Endothelial cell (in vitro differentiated cells): ENCODE measurements around the gene ERICH4. TPM values are rescaled to one million over a fixed set of nuclear protein-coding genes. Genes with fewer than 3 reads are reported as not detected.

Experiments
- DNase-seq: peaks from one replicate; pipeline ENCODE4 v3.0.0; 2021; ENCODE audit warnings: low spot score
- H3K27ac Mint-ChIP-seq: one replicate; pipeline ENCODE4 v1.8.0; 2021; ENCODE audit warnings: mixed read lengths, inconsistent platforms; ENCODE audit not compliant: unreplicated experiment
- H3K27me3 Mint-ChIP-seq: one replicate; pipeline ENCODE4 v1.8.0; 2021; ENCODE audit warnings: mild to moderate bottlenecking, moderate library complexity, mixed read lengths, inconsistent platforms; ENCODE audit not compliant: unreplicated experiment
- H3K36me3 Mint-ChIP-seq: one replicate; pipeline ENCODE4 v1.8.0; 2021; ENCODE audit warnings: mild to moderate bottlenecking, low read depth, mixed read lengths, inconsistent platforms; ENCODE audit not compliant: unreplicated experiment
- H3K4me1 Mint-ChIP-seq: one replicate; pipeline ENCODE4 v1.8.0; 2021; ENCODE audit warnings: mild to moderate bottlenecking, mixed read lengths, inconsistent platforms; ENCODE audit not compliant: unreplicated experiment
- H3K4me3 Mint-ChIP-seq: one replicate; pipeline ENCODE4 v1.8.0; 2021; ENCODE audit warnings: mild to moderate bottlenecking, mixed read lengths, inconsistent platforms; ENCODE audit not compliant: unreplicated experiment
- H3K9me3 Mint-ChIP-seq: one replicate; pipeline ENCODE4 v1.8.0; 2021; ENCODE audit warnings: mixed read lengths, inconsistent platforms; ENCODE audit not compliant: unreplicated experiment
- total RNA-seq: library from RNA; stranded (reverse); fragmentation: NEBNext Ultra II Directional; extraction: Animal tissue kit (Norgen Biotek cat#: 25700); gene quantifications from one replicate; pipeline ENCODE4 v1.2.1, GENCODE V29; 2021; ENCODE audit not compliant: unreplicated experiment
- TF ChIP-seq, protein P1 (sequence below): fragments of 200-600 bp; sonication (generic); IDR thresholded peaks from one replicate; pipeline ENCODE4 v1.5.0; 2021; ENCODE audit warnings: antibody characterized with exemption; ENCODE audit not compliant: unreplicated experiment

The ERICH4 gene
- total RNA-seq, 1 donor from 2014 or later, result not detected

DNA sequence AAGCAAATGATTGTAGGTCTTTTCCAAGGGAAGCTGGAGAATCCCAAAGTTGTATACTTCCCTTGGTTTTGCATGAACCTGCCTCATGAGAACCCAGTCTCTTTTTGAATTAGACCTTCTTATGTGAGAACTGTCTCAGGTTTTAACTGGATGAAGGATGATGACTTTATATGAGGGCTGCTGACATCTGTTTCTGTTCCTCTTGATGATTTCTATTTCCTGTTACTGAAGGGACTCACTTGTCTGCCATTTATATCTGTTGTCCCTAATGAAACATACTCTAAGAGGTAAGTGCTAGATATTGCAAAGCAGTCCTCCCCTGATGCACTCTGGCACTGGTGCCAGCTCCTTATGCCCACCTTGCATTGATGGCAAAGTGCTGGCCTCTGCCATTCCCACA is 33.6 kb downstream of the ERICH4 start:
- no peak for DNase-seq
- Mint-ChIP-seq H3K36me3 (peaks cover 62% of the 10 kb centered on the region), H3K4me1 (peaks cover 46% of the 10 kb centered on the region), H3K27me3 (peaks cover 12% of the 10 kb centered on the region), H3K9me3 (peaks cover 25% of the 10 kb centered on the region), H3K27ac (no peak overlapping the region), H3K4me3 (peak overlapping the region; percentile 73)
- TF ChIP-seq, protein P1, sequence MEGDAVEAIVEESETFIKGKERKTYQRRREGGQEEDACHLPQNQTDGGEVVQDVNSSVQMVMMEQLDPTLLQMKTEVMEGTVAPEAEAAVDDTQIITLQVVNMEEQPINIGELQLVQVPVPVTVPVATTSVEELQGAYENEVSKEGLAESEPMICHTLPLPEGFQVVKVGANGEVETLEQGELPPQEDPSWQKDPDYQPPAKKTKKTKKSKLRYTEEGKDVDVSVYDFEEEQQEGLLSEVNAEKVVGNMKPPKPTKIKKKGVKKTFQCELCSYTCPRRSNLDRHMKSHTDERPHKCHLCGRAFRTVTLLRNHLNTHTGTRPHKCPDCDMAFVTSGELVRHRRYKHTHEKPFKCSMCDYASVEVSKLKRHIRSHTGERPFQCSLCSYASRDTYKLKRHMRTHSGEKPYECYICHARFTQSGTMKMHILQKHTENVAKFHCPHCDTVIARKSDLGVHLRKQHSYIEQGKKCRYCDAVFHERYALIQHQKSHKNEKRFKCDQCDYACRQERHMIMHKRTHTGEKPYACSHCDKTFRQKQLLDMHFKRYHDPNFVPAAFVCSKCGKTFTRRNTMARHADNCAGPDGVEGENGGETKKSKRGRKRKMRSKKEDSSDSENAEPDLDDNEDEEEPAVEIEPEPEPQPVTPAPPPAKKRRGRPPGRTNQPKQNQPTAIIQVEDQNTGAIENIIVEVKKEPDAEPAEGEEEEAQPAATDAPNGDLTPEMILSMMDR, result no peak

DNA sequence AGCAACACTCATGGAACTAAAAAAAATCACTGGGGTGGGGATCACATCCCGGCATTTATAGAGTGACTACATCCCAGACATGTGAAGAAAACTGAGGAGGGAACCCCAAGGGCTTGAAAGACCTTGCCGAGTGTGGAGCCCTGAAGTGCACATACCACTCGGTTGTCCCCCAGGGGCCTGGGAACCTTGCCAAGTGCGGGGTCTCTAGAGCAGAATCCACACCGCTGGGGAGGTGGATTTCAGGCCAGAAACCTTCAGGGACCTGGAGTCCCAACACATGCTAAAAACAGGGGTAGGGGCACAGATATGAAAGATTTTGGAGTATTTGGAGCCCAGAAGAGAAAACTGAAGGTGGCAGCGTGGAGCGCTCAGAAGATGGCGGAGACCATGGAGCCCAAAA is 35.2 kb downstream of the ERICH4 start:
- DNase-seq, result peak; percentile 10
- Mint-ChIP-seq H3K4me3 (peak overlapping the region; percentile 92), H3K9me3 (peaks cover 19% of the 10 kb centered on the region), H3K4me1 (peaks cover 42% of the 10 kb centered on the region), H3K27ac (peak overlapping the region; percentile 98), H3K27me3 (peaks cover 12% of the 10 kb centered on the region), H3K36me3 (peaks cover 47% of the 10 kb centered on the region)
- TF ChIP-seq, protein P1, result no peak

DNA sequence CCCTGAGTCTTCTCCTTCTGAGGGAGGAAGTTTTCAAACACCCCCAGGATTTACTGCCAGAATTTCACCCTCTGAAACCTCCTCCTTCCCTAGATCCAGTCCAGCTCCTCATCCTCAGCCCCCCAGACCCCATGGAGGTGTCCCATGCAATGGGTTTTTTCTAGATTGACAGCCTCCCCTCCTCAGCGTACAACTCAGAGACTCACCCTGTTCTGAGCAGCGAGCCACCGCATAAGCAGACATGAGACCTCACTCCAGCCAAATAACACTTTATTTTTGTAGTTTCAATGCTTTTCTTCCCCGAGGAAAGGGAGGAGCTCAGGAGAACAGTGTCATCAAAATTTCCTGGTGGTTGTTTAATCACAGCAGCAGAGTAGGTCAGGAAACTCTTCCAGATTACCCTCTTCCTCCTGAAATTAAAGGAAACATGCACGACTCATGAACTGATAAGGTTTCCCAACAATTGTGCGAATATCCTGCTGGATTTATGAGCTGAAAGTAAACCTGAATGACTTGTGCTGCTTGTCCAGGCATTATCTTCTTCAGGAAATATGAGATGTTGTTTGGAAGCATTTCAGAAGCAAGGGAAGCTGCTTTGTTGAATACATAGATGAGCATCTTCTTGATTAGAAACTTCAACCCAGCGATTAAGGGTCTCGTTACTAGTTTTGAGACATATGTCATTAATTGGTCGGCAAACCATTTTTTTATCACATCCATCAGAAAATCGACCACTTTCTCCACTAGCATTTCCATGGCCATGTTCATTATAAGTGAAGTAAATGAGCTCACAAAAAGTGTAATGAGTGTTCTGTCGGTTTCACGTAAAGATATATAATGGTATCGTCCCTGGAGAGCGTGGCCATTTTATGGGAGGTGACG is 36.2 kb downstream of the ERICH4 start:
- DNase-seq, result peak; percentile 6
- H3K4me1 Mint-ChIP-seq, result peaks cover 42% of the 10 kb centered on the region
- TF ChIP-seq, protein P1, result no peak
- peaks cover 38% of the 10 kb centered on the region for H3K36me3 Mint-ChIP-seq
- peak overlapping the region; percentile 92 for H3K4me3 Mint-ChIP-seq
- peaks cover 16% of the 10 kb centered on the region for H3K9me3 Mint-ChIP-seq
- H3K27ac Mint-ChIP-seq, result peak overlapping the region; percentile 98
- H3K27me3 Mint-ChIP-seq, result peaks cover 10% of the 10 kb centered on the region

DNA sequence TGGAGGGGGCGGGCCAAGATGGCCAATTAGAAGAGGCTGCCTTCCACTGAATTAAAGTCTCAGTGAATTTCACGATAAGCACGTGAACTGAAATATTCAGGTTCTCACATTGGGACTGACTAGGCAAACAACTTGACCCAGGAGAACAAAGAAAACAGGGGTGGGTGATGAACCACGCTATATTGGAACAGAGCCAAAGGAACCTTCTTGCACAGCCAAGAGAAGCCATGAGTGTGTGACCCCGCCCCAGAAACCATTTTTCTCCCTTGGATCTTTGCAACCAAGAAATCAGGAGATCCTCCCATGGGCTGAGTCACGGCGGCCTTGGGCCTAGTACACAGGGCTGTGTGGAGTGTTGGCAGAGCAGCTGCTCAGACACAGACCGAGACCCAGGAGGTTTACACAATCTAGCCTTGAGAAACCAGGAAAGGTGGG is 36.8 kb downstream of the ERICH4 start:
- Mint-ChIP-seq H3K36me3 (peaks cover 36% of the 10 kb centered on the region), H3K27me3 (peaks cover 10% of the 10 kb centered on the region)

More for the DNA sequence above, 36.8 kb downstream of the ERICH4 start:
- TF ChIP-seq, protein P1, result no peak
- H3K9me3 Mint-ChIP-seq, result peaks cover 16% of the 10 kb centered on the region
- H3K4me1 Mint-ChIP-seq, result peaks cover 42% of the 10 kb centered on the region
- H3K27ac Mint-ChIP-seq, result peak overlapping the region; percentile 98
- no peak for DNase-seq
- H3K4me3 Mint-ChIP-seq, result peak overlapping the region; percentile 92
